Measurements from ENCODE around the gene MCF2L2. TPM values are rescaled to one million over a fixed set of nuclear protein-coding genes. Genes with fewer than 3 reads are reported as not detected.

The MCF2L2 gene
- polyA plus RNA-seq, 2 of the 4 experiments (the other 2 are of a cell fraction): 0.03 to 0.05 TPM

DNA sequence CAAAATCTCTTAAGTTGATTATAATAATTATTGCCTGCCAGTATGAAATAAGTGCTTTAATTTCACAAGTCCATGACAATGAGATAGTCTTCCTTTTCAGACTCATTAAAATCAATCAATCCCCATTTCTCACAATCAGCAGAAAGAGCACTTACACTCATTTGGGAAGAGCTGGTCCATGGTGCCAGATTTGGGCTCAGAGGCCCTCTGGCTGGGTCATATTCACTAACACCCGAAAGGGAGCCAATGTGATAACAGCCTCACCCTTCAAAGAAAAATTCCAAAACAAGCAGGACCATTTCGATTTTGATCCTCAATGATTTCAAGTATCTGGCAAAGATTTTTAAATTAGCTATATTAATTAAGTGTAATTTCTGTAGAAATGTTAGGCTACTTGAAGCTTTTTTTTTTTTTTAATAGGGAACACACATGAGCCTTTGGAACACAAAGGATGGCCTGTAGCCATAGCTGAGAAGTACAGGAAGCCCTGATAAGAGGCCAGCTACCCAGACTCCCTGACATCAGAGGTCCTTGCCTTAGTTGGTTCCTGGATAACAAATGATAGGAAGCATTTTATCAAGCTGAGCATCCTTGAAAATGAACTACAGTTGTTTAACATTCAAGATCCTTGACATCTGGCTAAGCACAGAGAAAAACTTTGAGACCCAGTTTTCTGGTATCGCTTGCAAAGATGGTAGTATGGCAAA lies 17.1 kb downstream of the MCF2L2 start:
- 31% methylated on average over 3 of the region's 3 CpGs for WGBS (ENCODE audit: missing lambda C conversion rate)
- FAIRE-seq: no peak
- CTCF ChIA-PET: interaction anchor here (0.7 to 4.3 kb wide), 3 partner anchors 15 to 226 kb away, joined by 3 to 14 read pairs (median 4); no protein-coding TSS in a partner anchor

DNA sequence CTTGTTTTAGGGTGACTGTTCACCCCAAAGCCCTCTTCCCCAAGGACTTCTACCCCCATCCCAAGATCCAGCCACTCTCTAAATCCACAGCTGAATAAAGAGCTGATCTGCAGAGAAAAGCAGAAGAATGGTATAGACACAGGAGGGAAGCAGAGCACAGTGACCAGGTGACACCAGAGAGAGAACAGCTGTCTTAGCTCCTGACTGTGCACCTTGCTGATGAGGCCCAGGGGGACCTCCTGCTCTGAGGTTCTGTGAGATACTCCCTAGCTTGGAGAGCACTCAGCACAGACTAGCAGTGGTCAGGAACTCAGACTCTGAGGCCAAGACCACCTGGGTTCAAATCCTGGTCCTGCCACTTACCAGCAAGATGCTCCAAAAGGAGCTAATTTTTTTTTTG lies 17.7 kb downstream of the MCF2L2 start:
- H3K4me1 ChIP-seq: no peaks in the 10 kb centered on the region
- ChIA-PET POLR2A (no interaction called here), CTCF (interaction anchor here (4.3 kb wide), 1 partner anchor 225 kb away, joined by 14 read pairs; no protein-coding TSS in a partner anchor)
- H3K27ac ChIP-seq: no peak overlapping the region
- DNase-seq (ENCODE audit: low read depth in 1 of 2, low spot score in 1 of 2) (no peak), ATAC-seq (no peak), FAIRE-seq (no peak)
- no peaks in the 10 kb centered on the region for H3K9me3 ChIP-seq
- no peak overlapping the region for H3K4me3 ChIP-seq
- TF ChIP-seq SMC3 (IDR thresholded peaks at IDR 0.05) (no peak), SREBF2 (IDR thresholded peaks at IDR 0.05) (no peak), ZFP36 (IDR thresholded peaks at IDR 0.05; ENCODE audit: borderline replicate concordance, partially characterized antibody) (no peak), NPAS2 (CRISPR knock-in tag; IDR thresholded peaks at IDR 0.05; ENCODE audit: borderline replicate concordance) (no peak), RFX5 (IDR thresholded peaks at IDR 0.05) (no peak), CBX2 (IDR thresholded peaks at IDR 0.05; ENCODE audit: borderline replicate concordance, low read depth) (no peak), JUNB (IDR thresholded peaks at IDR 0.05) (no peak), HOXA7 (CRISPR knock-in tag; IDR thresholded peaks at IDR 0.05) (no peak), TP53 (CRISPR knock-in tag; IDR thresholded peaks at IDR 0.05) (no peak)
- TF ChIP-seq, protein P1, sequence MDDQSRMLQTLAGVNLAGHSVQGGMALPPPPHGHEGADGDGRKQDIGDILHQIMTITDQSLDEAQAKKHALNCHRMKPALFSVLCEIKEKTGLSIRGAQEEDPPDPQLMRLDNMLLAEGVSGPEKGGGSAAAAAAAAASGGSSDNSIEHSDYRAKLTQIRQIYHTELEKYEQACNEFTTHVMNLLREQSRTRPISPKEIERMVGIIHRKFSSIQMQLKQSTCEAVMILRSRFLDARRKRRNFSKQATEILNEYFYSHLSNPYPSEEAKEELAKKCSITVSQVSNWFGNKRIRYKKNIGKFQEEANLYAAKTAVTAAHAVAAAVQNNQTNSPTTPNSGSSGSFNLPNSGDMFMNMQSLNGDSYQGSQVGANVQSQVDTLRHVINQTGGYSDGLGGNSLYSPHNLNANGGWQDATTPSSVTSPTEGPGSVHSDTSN (IDR thresholded peaks at IDR 0.05): no peak
- TF ChIP-seq, protein P2, sequence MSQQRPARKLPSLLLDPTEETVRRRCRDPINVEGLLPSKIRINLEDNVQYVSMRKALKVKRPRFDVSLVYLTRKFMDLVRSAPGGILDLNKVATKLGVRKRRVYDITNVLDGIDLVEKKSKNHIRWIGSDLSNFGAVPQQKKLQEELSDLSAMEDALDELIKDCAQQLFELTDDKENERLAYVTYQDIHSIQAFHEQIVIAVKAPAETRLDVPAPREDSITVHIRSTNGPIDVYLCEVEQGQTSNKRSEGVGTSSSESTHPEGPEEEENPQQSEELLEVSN (IDR thresholded peaks at IDR 0.05; ENCODE audit: borderline replicate concordance, low read depth): no peak
- H3K4me2 ChIP-seq: no peak overlapping the region

More for the DNA sequence above, 17.1 kb downstream of the MCF2L2 start:
- Histone ChIP-seq H3K27ac (no peak overlapping the region), H3K4me2 (no peak overlapping the region), H3K9me3 (no peaks in the 10 kb centered on the region), H3K4me3 (no peak overlapping the region), H3K4me1 (no peaks in the 10 kb centered on the region)
- TF ChIP-seq TFCP2L1 (CRISPR knock-in tag; IDR thresholded peaks at IDR 0.05) (no peak), CHD4 (IDR thresholded peaks at IDR 0.05; ENCODE audit: borderline replicate concordance) (no peak), POLR2AphosphoS2 (conservative IDR thresholded peaks at IDR 0.05; ENCODE audit: low read length) (no peak), ZFP36 (IDR thresholded peaks at IDR 0.05; ENCODE audit: borderline replicate concordance, partially characterized antibody) (no peak)
- TF ChIP-seq, protein P3, sequence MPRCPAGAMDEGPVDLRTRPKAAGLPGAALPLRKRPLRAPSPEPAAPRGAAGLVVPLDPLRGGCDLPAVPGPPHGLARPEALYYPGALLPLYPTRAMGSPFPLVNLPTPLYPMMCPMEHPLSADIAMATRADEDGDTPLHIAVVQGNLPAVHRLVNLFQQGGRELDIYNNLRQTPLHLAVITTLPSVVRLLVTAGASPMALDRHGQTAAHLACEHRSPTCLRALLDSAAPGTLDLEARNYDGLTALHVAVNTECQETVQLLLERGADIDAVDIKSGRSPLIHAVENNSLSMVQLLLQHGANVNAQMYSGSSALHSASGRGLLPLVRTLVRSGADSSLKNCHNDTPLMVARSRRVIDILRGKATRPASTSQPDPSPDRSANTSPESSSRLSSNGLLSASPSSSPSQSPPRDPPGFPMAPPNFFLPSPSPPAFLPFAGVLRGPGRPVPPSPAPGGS (IDR thresholded peaks at IDR 0.05): no peak
- TF ChIP-seq, protein P1 (IDR thresholded peaks at IDR 0.05): no peak
- POLR2A ChIA-PET: no interaction called here
- DNase-seq (ENCODE audit: low read depth in 1 of 2, low spot score in 1 of 2) (no peak), ATAC-seq (no peak)

DNA sequence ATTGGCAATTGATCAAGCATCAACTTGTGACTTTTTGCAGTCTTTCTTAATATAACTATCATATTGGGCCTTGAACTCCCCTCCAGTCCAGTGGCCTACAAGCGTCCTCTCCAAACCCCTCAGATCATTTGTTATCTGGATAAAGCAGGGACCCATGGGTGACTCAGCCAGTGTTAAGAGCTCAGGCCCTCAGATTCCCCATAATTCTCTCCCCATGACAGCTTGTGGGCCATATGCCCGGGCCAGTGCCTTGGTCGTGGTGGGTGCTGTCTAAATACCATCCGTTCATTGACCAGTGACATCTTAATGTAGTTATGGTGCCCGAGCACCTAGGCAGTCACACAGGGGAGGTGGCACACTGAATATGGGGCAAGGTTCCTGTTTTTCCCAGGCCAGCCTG lies 18.1 kb downstream of the MCF2L2 start:
- Histone ChIP-seq H3K4me3 (no peak overlapping the region), H3K9me3 (no peaks in the 10 kb centered on the region), H3K4me1 (no peaks in the 10 kb centered on the region), H3K4me2 (no peak overlapping the region), H3K27ac (no peak overlapping the region)
- ChIA-PET POLR2A (no interaction called here), CTCF (interaction anchor here (1.0 to 4.3 kb wide), 2 partner anchors 225 to 697 kb away, joined by 3 to 14 read pairs; no protein-coding TSS in a partner anchor)
- FAIRE-seq: no peak
- ATAC-seq: no peak
- no peak for DNase-seq (ENCODE audit: low read depth in 1 of 2, low spot score in 1 of 2)
- WGBS (ENCODE audit: missing lambda C conversion rate): 54% methylated on average over 5 of the region's 5 CpGs
- TF ChIP-seq SREBF2 (IDR thresholded peaks at IDR 0.05): no peak
- TF ChIP-seq RFX5 (IDR thresholded peaks at IDR 0.05): no peak
- no peak for TF ChIP-seq CHD2 (IDR thresholded peaks at IDR 0.05; ENCODE audit: low read length, partially characterized antibody)
- TF ChIP-seq, protein P4, sequence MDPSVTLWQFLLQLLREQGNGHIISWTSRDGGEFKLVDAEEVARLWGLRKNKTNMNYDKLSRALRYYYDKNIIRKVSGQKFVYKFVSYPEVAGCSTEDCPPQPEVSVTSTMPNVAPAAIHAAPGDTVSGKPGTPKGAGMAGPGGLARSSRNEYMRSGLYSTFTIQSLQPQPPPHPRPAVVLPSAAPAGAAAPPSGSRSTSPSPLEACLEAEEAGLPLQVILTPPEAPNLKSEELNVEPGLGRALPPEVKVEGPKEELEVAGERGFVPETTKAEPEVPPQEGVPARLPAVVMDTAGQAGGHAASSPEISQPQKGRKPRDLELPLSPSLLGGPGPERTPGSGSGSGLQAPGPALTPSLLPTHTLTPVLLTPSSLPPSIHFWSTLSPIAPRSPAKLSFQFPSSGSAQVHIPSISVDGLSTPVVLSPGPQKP (IDR thresholded peaks at IDR 0.05; ENCODE audit: low read depth, low read length): no peak
- TF ChIP-seq, protein P2 (IDR thresholded peaks at IDR 0.05; ENCODE audit: borderline replicate concordance, low read depth): no peak
- TF ChIP-seq MAZ (IDR thresholded peaks at IDR 0.05; ENCODE audit: borderline replicate concordance, low read depth, low read length): no peak
- no peak for TF ChIP-seq JUNB (IDR thresholded peaks at IDR 0.05)
- TF ChIP-seq HEYL (CRISPR knock-in tag; IDR thresholded peaks at IDR 0.05): no peak
- no peak for TF ChIP-seq ZFP36 (IDR thresholded peaks at IDR 0.05; ENCODE audit: borderline replicate concordance, partially characterized antibody)
- TF ChIP-seq RARB (CRISPR knock-in tag; IDR thresholded peaks at IDR 0.05): no peak
- TF ChIP-seq TFCP2L1 (CRISPR knock-in tag; IDR thresholded peaks at IDR 0.05): no peak
- TF ChIP-seq BHLHE40 (IDR thresholded peaks at IDR 0.05; ENCODE audit: low read depth, low read length): no peak
- no peak for TF ChIP-seq ESRRA (IDR thresholded peaks at IDR 0.05; ENCODE audit: borderline replicate concordance, low read length)
- TF ChIP-seq KDM5A (IDR thresholded peaks at IDR 0.05): no peak
